Adrenal gland (tissue), 12 donors: ENCODE results near the gene NFIC. TPM values are rescaled to one million over a fixed set of nuclear protein-coding genes. Genes with fewer than 3 reads are reported as not detected.

Experiments
- DNase-seq, 7 donors: peaks; one replicate each; pipeline ENCODE4 v3.0.0-alpha.2; 2019 to 2020
- H3K27ac ChIP-seq, 5 donors: fragments of 200-600 bp; sonication (generic) in 4 of 5; 1 replicate in 3 of 5; 2 replicates in 2 of 5; pipeline versions ENCODE4 v1.5.1 to v1.8.0; 2016 to 2020; ENCODE audit warnings: mild to moderate bottlenecking in 1 of 5
- H3K27me3 ChIP-seq: fragments of 200-600 bp; 2 replicates; pipeline ENCODE4 v1.8.0; 2021
- H3K36me3 ChIP-seq, 2 donors: fragments of 200-600 bp; replicated peaks in 1 of 2; 1 replicate in 1 of 2; 2 replicates in 1 of 2; pipeline versions ENCODE4 v1.5.1 to v1.8.0; 2018 to 2022
- H3K4me1 ChIP-seq, 2 donors: fragments of 200-600 bp; replicated peaks in 1 of 2; 1 replicate in 1 of 2; 2 replicates in 1 of 2; pipeline versions ENCODE4 v1.5.1 to v1.8.0; 2018 to 2021
- H3K4me3 ChIP-seq, 4 donors: fragments of 200-600 bp; sonication (generic) in 3 of 4; one replicate each; pipeline ENCODE4 v1.5.1; 2016 to 2018
- H3K9me3 ChIP-seq, 3 donors: fragments of 200-600 bp; sonication (generic) in 1 of 3; replicated peaks in 1 of 3; 1 replicate in 2 of 3; 2 replicates in 1 of 3; pipeline versions ENCODE4 v1.5.1 to v1.8.0; 2016 to 2021
- CTCF ChIP-seq, 6 experiments: fragments of 450-650 bp in 4 of 6; fragments of 200-600 bp in 2 of 6; sonication (generic) in 1 of 6; IDR thresholded peaks; 1 replicate in 5 of 6; 2 replicates in 1 of 6; pipeline versions ENCODE4 v1.5.1 to v1.8.0; 2016 to 2021; ENCODE audit warnings: antibody characterized with exemption in 6 of 6, mild to moderate bottlenecking in 2 of 6, moderate library complexity in 1 of 6
- POLR2A ChIP-seq, 2 donors: fragments of 450-650 bp; IDR thresholded peaks; one replicate each; pipeline ENCODE4 v1.6.1; 2017; ENCODE audit warnings: antibody characterized with exemption in 2 of 2, mild to moderate bottlenecking in 2 of 2, moderate library complexity in 1 of 2
- WGBS, 4 donors: extraction: QIAGEN DNeasy Blood & Tissue Kit in 2 of 4; methylation state at CpG; one replicate each; pipeline versions ENCODE4 v1.1.5 to v1.1.7; 2013 to 2017; 5-methylcytosine and 5-hydroxymethylcytosine counted together
- intact Hi-C, 2 donors: fragments of 100-400 bp; cut with DNase I; formaldehyde crosslinking; loops; one replicate each; pipeline versions ENCODE4 v1.14.1 to v1.15.0; 2022 to 2023
- polyA plus RNA-seq, 3 donors: library from polyadenylated mRNA; stranded (reverse); fragments of 200-250 nt in 2 of 3; fragments of 350-450 nt in 1 of 3; fragmentation: Illumina TruSeq in 1 of 3; extraction: RNeasy Lipid Tissue Mini Kit (QIAGEN cat#74804) in 1 of 3; gene quantifications; one replicate each; pipeline ENCODE4 v1.2.3, GENCODE V29; 2013 to 2014
- total RNA-seq, 9 donors: library from RNA; depleted of rRNA in 4 of 9; stranded (reverse); fragments of >200 nt in 4 of 9; fragments of 120-200 nt in 1 of 9; fragmentation: NEBNext Ultra II Directional in 1 of 9; extraction: Animal tissue kit (Norgen Biotek cat#: 25700) in 1 of 9; gene quantifications; one replicate each; pipeline versions ENCODE4 v1.1.0 to v1.2.4, GENCODE V29; 2013 to 2023
- donor health status: healthy with polysubstance abuse.
- donor health status: Bipolar disorder and iron deficiency.
- donor health status: DM: yes; HTN: yes; CAD: no.
- donor health status: DM: no; HTN: no; CAD: no.
- donor health status: DM: no; HTN: no; CAD: no.
- donor health status: DM: yes; HTN: yes; CAD: no.

Gene NFIC
- total and polyA plus RNA-seq, 12 donors: 3.5 to 329 (median 171) TPM

- no peaks in the 10 kb centered on the region for H3K27me3 ChIP-seq
- no peak overlapping the region for H3K4me3 ChIP-seq
- DNase-seq: peak in 2 of 7 donors; percentile 37 to 69
- H3K4me1 ChIP-seq: peaks cover 6 to 12% of the 10 kb centered on the region in 2 donors
- 62 to 66% (median 64%) methylated on average over 9 of the region's 9 CpGs for WGBS, 4 donors
- intact Hi-C loops: no loop called here
- H3K36me3 ChIP-seq: no peaks in the 10 kb centered on the region
- TF ChIP-seq CTCF (IDR thresholded peaks at IDR 0.05) (peak in 1 of 6 experiments; percentile 7), POLR2A (IDR thresholded peaks at IDR 0.05) (no peak)
- no peak overlapping the region for H3K27ac ChIP-seq
- H3K9me3 ChIP-seq: no peaks in the 10 kb centered on the region
Observed at GRCh38 chr19:3350014-3350663, 16.2 kb upstream of the NFIC start.

GRCh38 chr19:3351702-3352447 is 14.5 kb upstream of the NFIC start:
- peaks cover 4% of the 10 kb centered on the region in 2 donors for H3K4me1 ChIP-seq
- H3K27me3 ChIP-seq: no peaks in the 10 kb centered on the region
- H3K9me3 ChIP-seq: no peaks in the 10 kb centered on the region
- TF ChIP-seq POLR2A (IDR thresholded peaks at IDR 0.05) (no peak), CTCF (IDR thresholded peaks at IDR 0.05) (no peak)
- WGBS, 4 donors: 74 to 83% (median 82%) methylated on average over 7 to 8 of the region's 8 CpGs
- no peak overlapping the region for H3K27ac ChIP-seq
- H3K4me3 ChIP-seq: no peak overlapping the region
- no peak for DNase-seq
- no peaks in the 10 kb centered on the region for H3K36me3 ChIP-seq
- intact Hi-C loops: no loop called here

- Histone ChIP-seq H3K4me3 (no peak overlapping the region), H3K27me3 (no peaks in the 10 kb centered on the region), H3K4me1 (peaks cover 3 to 6% of the 10 kb centered on the region in 2 donors), H3K9me3 (no peaks in the 10 kb centered on the region), H3K36me3 (no peaks in the 10 kb centered on the region), H3K27ac (no peak overlapping the region)
- TF ChIP-seq POLR2A (IDR thresholded peaks at IDR 0.05) (no peak), CTCF (IDR thresholded peaks at IDR 0.05) (no peak)
- intact Hi-C loops: no loop called here
- no peak for DNase-seq
- WGBS, 4 donors: 44 to 81% (median 52%) methylated on average over 3 to 5 of the region's 5 CpGs
Observed at GRCh38 chr19:3353493-3353892, 12.9 kb upstream of the NFIC start.

- TF ChIP-seq POLR2A (IDR thresholded peaks at IDR 0.05) (no peak), CTCF (IDR thresholded peaks at IDR 0.05) (no peak)
- Histone ChIP-seq H3K4me3 (no peak overlapping the region), H3K27ac (no peak overlapping the region), H3K36me3 (no peaks in the 10 kb centered on the region), H3K27me3 (no peaks in the 10 kb centered on the region), H3K9me3 (no peaks in the 10 kb centered on the region), H3K4me1 (peaks cover 17 to 21% of the 10 kb centered on the region in 2 donors)
- intact Hi-C loops: no loop called here
- DNase-seq: no peak
- WGBS, 4 donors: 85 to 96% (median 94%) methylated on average over 2 of the region's 2 CpGs
Observed at GRCh38 chr19:3356805-3357204, 9.6 kb upstream of the NFIC start.
